Loucy (cell line): ENCODE results near the gene TOX3.

Experiments used
- EZH2phosphoT487 ChIP-seq: fragments of 200-600 bp; IDR thresholded peaks from 2 replicates; pipeline ENCODE4 v1.6.1; 2018; ENCODE audit warnings: antibody characterized with exemption, mild to moderate bottlenecking, moderate library complexity, borderline replicate concordance
- TF ChIP-seq, protein P1 (sequence below): fragments of 200-600 bp; sonication (generic); conservative IDR thresholded peaks from 2 replicates; pipeline ENCODE4 v1.5.1; 2014; ENCODE audit warnings: mild to moderate bottlenecking, antibody characterized with exemption, low read length

DNA sequence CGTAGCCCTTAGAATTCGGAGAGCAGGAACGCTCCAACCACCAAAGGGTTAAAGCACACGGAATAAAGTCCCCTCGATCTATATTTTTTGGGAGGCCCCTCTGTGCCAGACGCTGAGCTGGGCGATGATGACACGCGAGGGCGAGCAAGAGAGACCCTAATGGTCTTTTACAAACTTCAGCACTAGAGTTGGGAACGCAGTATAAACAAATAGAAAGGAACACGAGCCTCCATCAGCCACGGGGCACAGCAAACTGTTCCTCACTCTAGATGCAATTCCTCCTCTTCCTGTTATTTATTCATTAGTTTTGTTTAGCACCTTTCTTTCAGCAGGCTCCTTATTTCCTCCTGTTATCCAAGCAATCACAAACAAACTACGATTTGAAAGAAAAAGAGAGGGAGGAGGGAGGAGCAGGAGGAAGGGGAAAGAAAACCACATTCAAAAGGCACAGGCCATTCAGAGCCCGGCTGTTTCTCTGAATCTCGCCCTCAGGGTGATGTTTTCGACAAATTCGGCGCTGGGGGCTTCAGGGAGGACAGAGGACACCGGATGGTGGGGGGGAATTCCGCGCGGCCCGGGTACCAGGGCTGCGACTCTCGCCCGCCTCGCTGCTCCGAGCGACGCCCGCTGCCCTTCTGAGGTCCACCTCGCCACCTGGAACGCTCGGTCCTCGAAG is 1.6 kb downstream of the TOX3 start:
- TF ChIP-seq, protein P1, sequence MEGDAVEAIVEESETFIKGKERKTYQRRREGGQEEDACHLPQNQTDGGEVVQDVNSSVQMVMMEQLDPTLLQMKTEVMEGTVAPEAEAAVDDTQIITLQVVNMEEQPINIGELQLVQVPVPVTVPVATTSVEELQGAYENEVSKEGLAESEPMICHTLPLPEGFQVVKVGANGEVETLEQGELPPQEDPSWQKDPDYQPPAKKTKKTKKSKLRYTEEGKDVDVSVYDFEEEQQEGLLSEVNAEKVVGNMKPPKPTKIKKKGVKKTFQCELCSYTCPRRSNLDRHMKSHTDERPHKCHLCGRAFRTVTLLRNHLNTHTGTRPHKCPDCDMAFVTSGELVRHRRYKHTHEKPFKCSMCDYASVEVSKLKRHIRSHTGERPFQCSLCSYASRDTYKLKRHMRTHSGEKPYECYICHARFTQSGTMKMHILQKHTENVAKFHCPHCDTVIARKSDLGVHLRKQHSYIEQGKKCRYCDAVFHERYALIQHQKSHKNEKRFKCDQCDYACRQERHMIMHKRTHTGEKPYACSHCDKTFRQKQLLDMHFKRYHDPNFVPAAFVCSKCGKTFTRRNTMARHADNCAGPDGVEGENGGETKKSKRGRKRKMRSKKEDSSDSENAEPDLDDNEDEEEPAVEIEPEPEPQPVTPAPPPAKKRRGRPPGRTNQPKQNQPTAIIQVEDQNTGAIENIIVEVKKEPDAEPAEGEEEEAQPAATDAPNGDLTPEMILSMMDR, result no peak
- TF ChIP-seq EZH2phosphoT487, result no peak
